ACC112 (cell line): ENCODE results near the gene ARL8A.
"Not testable (repeated sequence)": the region's sequence is repeated elsewhere in the genome, so short reads cannot be mapped to it uniquely, and the experiment has no call there.

ENCODE experiments used
- H2AFZ ChIP-seq: fragments of 200-600 bp; sonication (generic); one replicate; pipeline ENCODE4 v1.6.0; 2017; ENCODE audit warnings: antibody characterized with exemption, low read length; ENCODE audit not compliant: unreplicated experiment
- H3K27ac ChIP-seq: fragments of 200-600 bp; sonication (generic); 2 replicates; pipeline ENCODE4 v1.5.1; 2014; ENCODE audit warnings: low read depth, mild to moderate bottlenecking, antibody characterized with exemption, low read length, moderate library complexity
- H3K27me3 ChIP-seq: fragments of 200-600 bp; sonication (generic); 2 replicates; pipeline ENCODE4 v1.6.1; 2014; ENCODE audit warnings: mild to moderate bottlenecking, antibody characterized with exemption, low read length, moderate library complexity, mixed read lengths; ENCODE audit not compliant: insufficient read depth
- H3K36me3 ChIP-seq: fragments of 200-600 bp; sonication (generic); 2 replicates; pipeline ENCODE4 v1.6.1; 2016; ENCODE audit warnings: mild to moderate bottlenecking, antibody characterized with exemption, low read length, moderate library complexity, mixed read lengths; ENCODE audit not compliant: insufficient read depth
- H3K4me1 ChIP-seq: fragments of 200-600 bp; sonication (generic); one replicate; pipeline ENCODE4 v1.6.1; 2016; ENCODE audit warnings: low read length, mixed read lengths; ENCODE audit not compliant: insufficient read depth, unreplicated experiment, control insufficient read depth
- H3K4me3 ChIP-seq: fragments of 200-600 bp; sonication (generic); 2 replicates; pipeline ENCODE4 v1.5.1; 2014; ENCODE audit warnings: mild to moderate bottlenecking, low read depth, low read length
- H3K79me2 ChIP-seq: fragments of 200-600 bp; sonication (generic); one replicate; pipeline ENCODE4 v1.6.0; 2016; ENCODE audit warnings: low read length; ENCODE audit not compliant: control insufficient read depth, unreplicated experiment, insufficient read depth

The ARL8A gene

DNA sequence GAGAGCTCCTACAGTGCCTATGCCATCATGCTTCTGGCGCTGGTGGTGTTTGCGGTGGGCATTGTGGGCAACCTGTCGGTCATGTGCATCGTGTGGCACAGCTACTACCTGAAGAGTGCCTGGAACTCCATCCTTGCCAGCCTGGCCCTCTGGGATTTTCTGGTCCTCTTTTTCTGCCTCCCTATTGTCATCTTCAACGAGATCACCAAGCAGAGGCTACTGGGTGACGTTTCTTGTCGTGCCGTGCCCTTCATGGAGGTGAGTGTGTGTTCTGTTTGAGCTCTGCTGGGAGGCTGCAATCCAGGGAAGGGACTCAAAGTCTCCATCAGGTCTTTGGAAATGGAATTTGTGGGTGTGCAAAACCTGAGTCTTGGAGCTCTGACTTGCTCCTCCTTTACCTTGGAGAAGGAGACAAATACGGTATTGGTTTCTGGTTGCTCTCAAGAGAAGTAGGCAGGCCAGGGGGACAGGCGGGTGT is 21.2 kb downstream of the ARL8A start:
- Histone ChIP-seq H3K27me3 (peaks cover 8% of the 10 kb centered on the region), H3K79me2 (no peaks in the 10 kb centered on the region), H2AFZ (no peak overlapping the region), H3K4me3 (no peak overlapping the region), H3K36me3 (no peaks in the 10 kb centered on the region), H3K4me1 (peaks cover 3% of the 10 kb centered on the region), H3K27ac (no peak overlapping the region)

DNA sequence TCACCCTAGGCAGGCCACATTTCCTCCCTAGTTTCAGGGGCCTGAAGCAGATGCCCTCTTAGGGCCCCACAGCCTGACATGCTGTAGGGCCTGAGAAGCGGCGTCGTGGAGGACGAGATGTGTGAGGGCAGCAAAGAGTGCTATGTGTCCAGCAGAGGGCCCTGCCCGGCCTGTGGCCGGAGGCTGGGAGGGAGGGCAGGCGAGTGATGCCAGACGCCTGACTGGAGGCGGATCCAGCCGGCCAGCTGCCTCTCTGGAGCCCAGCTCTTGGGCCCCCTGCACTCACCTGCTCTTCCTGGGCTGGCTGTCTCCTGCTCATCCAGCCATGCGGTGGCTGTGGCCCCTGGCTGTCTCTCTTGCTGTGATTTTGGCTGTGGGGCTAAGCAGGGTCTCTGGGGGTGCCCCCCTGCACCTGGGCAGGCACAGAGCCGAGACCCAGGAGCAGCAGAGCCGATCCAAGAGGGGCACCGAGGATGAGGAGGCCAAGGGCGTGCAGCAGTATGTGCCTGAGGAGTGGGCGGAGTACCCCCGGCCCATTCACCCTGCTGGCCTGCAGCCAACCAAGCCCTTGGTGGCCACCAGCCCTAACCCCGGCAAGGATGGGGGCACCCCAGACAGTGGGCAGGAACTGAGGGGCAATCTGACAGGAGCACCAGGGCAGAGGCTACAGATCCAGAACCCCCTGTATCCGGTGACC is 21.8 kb downstream of the ARL8A start, which contains the start of gene GPR37L1:
Gene GPR37L1 (plus strand): TSS at position 279 of the 697 bp plus-strand sequence. CDS start 47 bp downstream, at position 326.
- no peaks in the 10 kb centered on the region for H3K36me3 ChIP-seq
- H3K27ac ChIP-seq: no peak within 1 kb of the TSS
- H3K27me3 ChIP-seq: peaks cover 8% of the 10 kb centered on the region
- H3K4me3 ChIP-seq: no peak within 1 kb of the TSS
- H2AFZ ChIP-seq: no peak within 1 kb of the TSS
- H3K4me1 ChIP-seq: peaks cover 3% of the 10 kb centered on the region
- no peaks in the 10 kb centered on the region for H3K79me2 ChIP-seq

DNA sequence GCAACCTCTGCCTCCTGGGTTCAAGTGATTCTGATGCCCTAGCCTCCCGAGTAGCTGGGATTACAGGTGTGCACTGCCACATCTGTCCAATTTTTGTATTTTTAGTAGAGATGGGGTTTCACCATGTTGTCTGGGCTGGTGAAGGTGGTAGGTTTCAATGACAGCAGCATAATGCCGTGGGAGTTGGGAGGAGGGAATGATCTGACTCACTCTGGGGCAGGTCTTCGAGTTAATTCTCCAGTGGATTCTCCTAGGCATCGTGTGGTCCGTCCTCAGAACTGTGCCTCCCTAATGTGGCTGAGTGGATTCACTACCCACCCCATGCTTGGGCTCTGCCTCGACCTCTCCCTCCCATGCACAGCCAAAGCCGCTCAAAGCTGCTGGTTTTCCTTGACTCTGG is 23.5 kb downstream of the ARL8A start:
- peaks cover 3% of the 10 kb centered on the region for H3K4me1 ChIP-seq
- no peak overlapping the region for H2AFZ ChIP-seq
- no peaks in the 10 kb centered on the region for H3K36me3 ChIP-seq
- H3K4me3 ChIP-seq: no peak overlapping the region
- no peak overlapping the region for H3K27ac ChIP-seq
- no peaks in the 10 kb centered on the region for H3K79me2 ChIP-seq
- peaks cover 8% of the 10 kb centered on the region for H3K27me3 ChIP-seq

DNA sequence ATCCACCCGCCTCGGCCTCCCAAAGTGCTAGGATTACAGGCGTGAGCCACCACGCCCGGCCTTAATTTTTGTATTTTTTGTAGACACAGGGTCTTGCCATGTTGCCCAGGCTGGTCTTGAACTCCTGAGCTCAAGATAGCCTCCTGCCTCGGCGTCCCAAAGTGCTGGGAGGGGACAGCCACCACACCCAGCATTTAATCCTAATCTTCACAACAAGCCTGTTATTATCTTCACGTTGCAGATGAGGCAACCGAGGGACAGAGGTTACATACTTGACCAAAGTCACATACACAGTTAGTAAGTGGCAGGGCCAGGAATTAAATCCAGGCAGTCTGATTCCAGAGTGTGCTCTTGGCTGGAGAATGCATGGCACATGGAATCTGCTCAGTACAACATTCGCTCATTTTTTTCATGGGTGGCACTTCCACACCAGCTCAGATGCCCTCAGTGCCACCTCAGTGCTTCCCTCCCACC is 26.6 kb downstream of the ARL8A start:
- H3K27me3 ChIP-seq: no peaks in the 10 kb centered on the region
- no peaks in the 10 kb centered on the region for H3K36me3 ChIP-seq
- H2AFZ ChIP-seq: no peak overlapping the region
- H3K27ac ChIP-seq: no peak overlapping the region
- no peak overlapping the region for H3K4me3 ChIP-seq
- H3K79me2 ChIP-seq: no peaks in the 10 kb centered on the region
- H3K4me1 ChIP-seq: peaks cover 8% of the 10 kb centered on the region

DNA sequence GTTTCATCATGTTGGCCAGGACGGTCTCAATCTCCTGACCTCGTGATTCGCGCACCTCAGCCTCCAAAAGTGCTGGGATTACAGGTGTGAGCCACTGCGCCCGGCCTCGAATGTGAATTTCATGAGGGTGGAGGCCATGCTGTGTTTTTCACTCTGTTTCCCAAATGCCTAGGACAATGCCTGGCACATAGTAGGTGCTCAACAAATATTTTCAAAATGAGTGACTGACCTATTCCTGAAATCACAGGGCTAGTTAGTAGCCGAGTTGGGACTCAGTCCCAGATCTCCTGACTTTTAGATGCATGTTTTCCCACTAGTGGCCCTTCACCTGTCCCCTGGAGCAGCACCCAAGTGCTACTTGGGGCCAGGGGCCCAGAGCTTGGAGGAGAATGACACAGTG is 28.2 kb downstream of the ARL8A start:
- no peak overlapping the region for H3K4me3 ChIP-seq
- peaks cover 10% of the 10 kb centered on the region for H3K4me1 ChIP-seq
- H3K79me2 ChIP-seq: no peaks in the 10 kb centered on the region
- no peak overlapping the region for H3K27ac ChIP-seq
- no peak overlapping the region for H2AFZ ChIP-seq
- H3K27me3 ChIP-seq: no peaks in the 10 kb centered on the region
- H3K36me3 ChIP-seq: no peaks in the 10 kb centered on the region

DNA sequence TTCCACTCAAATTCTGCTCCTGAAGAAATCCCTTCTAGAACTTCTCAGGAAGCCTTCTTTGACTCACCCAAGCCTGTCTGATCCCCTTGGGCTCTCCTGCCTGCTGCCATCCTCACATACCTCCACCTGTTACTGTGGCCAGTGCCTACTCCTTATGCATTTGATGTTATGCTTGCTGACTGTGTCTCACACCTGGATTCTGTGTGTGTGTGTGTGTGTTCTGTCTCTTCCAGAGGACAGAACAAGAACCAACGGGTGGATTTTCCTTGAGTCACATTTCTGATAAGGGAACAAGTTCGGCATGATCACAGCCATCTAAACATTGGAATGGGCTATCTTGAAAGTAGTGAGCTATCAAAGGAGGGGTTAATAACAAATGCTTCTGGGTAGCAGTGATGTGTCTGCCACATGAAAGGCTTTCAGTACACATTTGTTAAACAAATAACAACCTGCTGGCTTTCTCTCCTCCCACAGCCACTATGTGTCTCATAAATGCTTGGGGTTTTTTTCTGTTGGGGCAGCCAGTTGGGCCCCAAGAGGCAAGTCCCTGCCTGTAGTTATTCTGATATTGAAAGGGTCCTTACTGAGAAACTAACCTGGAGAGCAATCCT is 30.7 kb downstream of the ARL8A start:
- no peaks in the 10 kb centered on the region for H3K79me2 ChIP-seq
- no peak overlapping the region for H3K4me3 ChIP-seq
- peaks cover 9% of the 10 kb centered on the region for H3K4me1 ChIP-seq
- H3K27me3 ChIP-seq: no peaks in the 10 kb centered on the region
- no peak overlapping the region for H3K27ac ChIP-seq
- H3K36me3 ChIP-seq: no peaks in the 10 kb centered on the region
- H2AFZ ChIP-seq: no peak overlapping the region

DNA sequence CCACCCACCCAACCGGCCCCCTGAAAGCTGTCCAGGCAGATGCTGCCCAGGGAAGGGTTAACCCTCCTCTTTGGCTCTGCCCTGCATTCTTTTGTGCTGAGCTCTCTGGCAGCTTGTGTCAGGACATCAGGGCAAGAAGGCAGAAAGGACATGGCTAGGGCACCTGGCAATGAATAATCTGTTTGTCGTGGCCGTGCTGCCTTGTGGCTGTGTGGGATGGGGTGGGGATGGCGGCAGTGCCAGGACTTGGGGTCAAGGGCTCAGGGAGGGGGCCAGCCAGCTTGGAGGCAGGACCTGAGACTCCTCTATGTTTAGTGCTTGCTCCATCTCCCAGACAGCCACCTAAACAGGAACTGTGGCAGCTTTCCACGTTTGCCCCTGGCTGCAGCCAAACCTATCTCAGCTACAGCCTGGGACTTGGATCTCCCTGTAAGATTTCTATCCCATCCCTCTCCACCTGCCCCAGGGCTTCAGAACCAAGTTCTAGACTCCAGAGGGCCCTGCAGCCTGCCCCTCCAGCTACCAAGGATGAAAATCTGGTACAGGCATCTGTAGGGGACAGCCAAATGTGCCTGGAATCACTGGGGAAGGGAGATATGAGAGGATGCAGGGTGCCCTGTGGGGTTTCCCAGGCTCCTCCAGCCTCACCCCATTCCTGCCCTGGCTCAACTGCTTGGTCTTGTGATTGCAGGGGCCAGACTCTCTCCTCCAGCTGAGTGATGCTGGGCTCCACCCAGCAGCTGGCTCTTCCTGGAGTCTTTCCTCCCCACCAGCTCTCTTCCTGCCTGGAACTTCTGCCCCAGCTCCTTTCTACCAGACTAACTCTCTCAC is 31.5 kb downstream of the ARL8A start:
- Histone ChIP-seq H3K4me3 (no peak overlapping the region), H3K4me1 (peaks cover 7% of the 10 kb centered on the region), H3K79me2 (no peaks in the 10 kb centered on the region), H3K36me3 (no peaks in the 10 kb centered on the region), H3K27me3 (no peaks in the 10 kb centered on the region), H3K27ac (no peak overlapping the region), H2AFZ (no peak overlapping the region)

DNA sequence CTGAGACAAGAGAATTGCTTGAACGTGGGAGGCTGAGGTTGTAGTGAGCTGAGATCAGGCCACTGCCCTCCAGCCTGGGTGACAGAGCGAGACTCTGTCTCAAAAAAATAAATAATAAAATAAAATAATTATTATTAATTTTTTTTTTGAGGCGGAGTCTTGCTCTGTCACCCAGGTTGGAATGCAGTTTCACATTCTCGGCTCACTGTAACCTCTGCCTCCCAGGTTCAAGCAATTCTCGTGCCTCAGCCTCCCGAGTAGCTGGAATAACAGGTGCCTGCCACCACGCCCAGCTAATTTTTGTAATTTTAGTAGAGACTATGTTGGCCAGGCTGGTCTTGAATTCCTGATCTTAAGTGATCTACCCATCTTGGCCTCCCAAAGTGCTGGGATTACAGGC is 32.9 kb downstream of the ARL8A start:
- H3K4me1 ChIP-seq, H3K4me3 ChIP-seq, H2AFZ ChIP-seq, H3K36me3 ChIP-seq, H3K79me2 ChIP-seq, H3K27me3 ChIP-seq, H3K27ac ChIP-seq: not testable (repeated sequence)

DNA sequence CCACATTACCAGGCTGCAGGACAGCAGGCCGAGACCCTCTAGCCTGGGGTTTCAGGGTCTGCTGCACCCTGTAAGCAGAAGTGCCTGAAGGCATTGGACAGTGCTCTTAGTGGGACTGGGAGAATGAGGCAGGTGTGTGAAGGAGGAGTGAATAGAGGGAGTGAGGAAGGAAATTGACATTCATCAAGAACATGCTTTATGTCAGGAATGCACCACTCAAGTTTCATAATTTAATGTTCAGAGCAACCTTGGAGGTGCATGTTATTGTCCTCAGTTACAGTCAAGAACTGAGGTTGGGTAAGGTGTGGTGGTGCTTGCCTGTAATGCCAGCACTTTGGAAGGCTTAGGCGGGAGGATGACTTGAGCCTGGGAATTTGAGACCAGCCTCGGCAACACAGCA is 33.6 kb downstream of the ARL8A start:
- H2AFZ ChIP-seq: no peak overlapping the region
- no peaks in the 10 kb centered on the region for H3K27me3 ChIP-seq
- no peaks in the 10 kb centered on the region for H3K36me3 ChIP-seq
- no peak overlapping the region for H3K4me3 ChIP-seq
- H3K79me2 ChIP-seq: no peaks in the 10 kb centered on the region
- peaks cover 13% of the 10 kb centered on the region for H3K4me1 ChIP-seq
- no peak overlapping the region for H3K27ac ChIP-seq

DNA sequence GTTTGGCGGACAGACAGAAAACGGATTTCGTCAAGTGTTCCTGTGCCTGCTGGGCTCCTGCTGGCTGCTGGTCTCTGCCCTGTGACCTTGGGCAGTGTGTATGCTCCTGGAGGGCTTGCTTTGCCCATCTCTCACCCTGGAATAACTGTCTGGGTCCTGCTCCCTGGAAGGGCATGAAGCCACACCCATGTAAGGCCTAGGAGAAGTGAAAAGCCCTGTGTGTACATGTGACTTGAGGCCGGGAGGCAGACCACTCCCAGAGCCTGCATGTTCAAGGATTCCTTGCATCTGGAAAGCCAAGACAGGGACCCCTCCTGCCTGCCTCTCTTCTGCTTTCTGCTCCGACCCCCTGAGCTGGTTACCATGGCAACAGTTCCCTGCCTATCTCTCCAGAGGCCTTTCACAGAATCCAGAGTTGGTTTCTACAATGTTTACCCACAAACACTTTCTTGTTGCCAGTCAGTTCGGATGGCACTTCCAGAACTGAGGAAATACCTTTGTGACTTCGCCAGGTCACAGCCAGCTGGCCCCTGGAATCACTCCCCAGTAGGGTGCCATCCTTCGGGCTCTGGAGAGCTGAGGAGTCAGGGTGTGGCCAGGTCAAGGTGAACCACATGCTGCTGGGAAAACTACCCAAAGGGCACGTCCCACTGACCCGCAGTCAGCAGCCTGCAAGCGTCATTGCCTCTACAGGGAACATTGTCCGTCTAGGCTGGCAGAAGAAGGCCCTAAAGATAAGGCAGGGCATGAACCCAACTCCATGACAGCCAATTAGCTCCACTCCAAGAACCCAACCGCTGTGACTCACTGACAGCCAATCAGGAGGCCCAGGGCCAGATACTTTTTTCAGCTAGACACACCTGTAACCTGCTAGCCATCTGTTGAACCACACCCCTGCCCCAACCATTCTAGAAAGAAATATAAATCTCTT is 36.5 kb downstream of the ARL8A start:
- H3K27ac ChIP-seq: no peak overlapping the region
- no peaks in the 10 kb centered on the region for H3K27me3 ChIP-seq
- H3K4me3 ChIP-seq: no peak overlapping the region
- H3K4me1 ChIP-seq: peaks cover 19% of the 10 kb centered on the region
- no peaks in the 10 kb centered on the region for H3K79me2 ChIP-seq
- H2AFZ ChIP-seq: no peak overlapping the region
- no peaks in the 10 kb centered on the region for H3K36me3 ChIP-seq
